PC-9 (cell line): ENCODE measurements around the gene ALB. TPM values are rescaled to one million over a fixed set of nuclear protein-coding genes. Genes with fewer than 3 reads are reported as not detected.

Source experiments
- BruUV-seq: library from RNA; stranded (reverse); fragments of 400-500 nt; replicated peaks from 2 replicates; lab custom pipeline; 2021; lab: Mats Ljungman, UMichigan
- CTCF ChIA-PET: fragments of 300-600 bp; sonication (Branson Sonifier 250); formaldehyde crosslinking; loops from one replicate; lab custom pipeline; 2022; ENCODE audit warnings: antibody characterized with exemption; lab: Charles Lee
- POLR2A ChIA-PET: fragments of 300-600 bp; sonication (Branson Sonifier 250); formaldehyde crosslinking; loops from one replicate; lab custom pipeline; 2022; ENCODE audit warnings: antibody characterized with exemption; ENCODE audit not compliant: unreplicated experiment; lab: Charles Lee
- DNase-seq, 2 experiments: peaks; one replicate each; pipeline versions ENCODE4 v3.0.0 to v3.0.0-alpha.2; 2015 to 2022; ENCODE audit warnings: mixed read lengths in 1 of 2
- H2AFZ ChIP-seq: fragments of 200-600 bp; sonication (generic); 2 replicates; pipeline ENCODE4 v1.8.1; 2017; ENCODE audit warnings: antibody characterized with exemption
- H3F3A ChIP-seq: fragments of 200-600 bp; sonication (generic); 2 replicates; pipeline ENCODE4 v1.8.1; 2017; ENCODE audit warnings: antibody characterized with exemption, mild to moderate bottlenecking, low read depth; ENCODE audit not compliant: insufficient read depth
- H3K27ac ChIP-seq: fragments of 200-600 bp; sonication (generic); 2 replicates; pipeline ENCODE4 v1.6.1; 2016; ENCODE audit warnings: mixed run types
- H3K27me3 ChIP-seq: fragments of 200-600 bp; sonication (generic); 2 replicates; pipeline ENCODE4 v1.6.1; 2016; ENCODE audit warnings: low read depth, mixed run types; ENCODE audit not compliant: insufficient read depth
- H3K36me3 ChIP-seq: fragments of 200-600 bp; sonication (generic); 2 replicates; pipeline ENCODE4 v1.6.1; 2016; ENCODE audit warnings: low read depth, mixed run types
- H3K4me1 ChIP-seq: fragments of 200-600 bp; sonication (generic); replicated peaks from 2 replicates; pipeline ENCODE4 v1.6.1; 2016; ENCODE audit warnings: mixed run types; ENCODE audit not compliant: insufficient read depth
- H3K4me2 ChIP-seq: fragments of 200-600 bp; sonication (generic); 2 replicates; pipeline ENCODE4 v1.6.1; 2017; ENCODE audit warnings: mixed run types
- H3K4me3 ChIP-seq: fragments of 200-600 bp; sonication (generic); 2 replicates; pipeline ENCODE4 v1.6.1; 2016; ENCODE audit warnings: mixed run types
- H3K79me2 ChIP-seq: fragments of 200-600 bp; sonication (generic); 2 replicates; pipeline ENCODE4 v1.6.1; 2017; ENCODE audit warnings: low read depth, mixed run types
- H3K9me2 ChIP-seq: fragments of 200-600 bp; sonication (generic); 2 replicates; pipeline ENCODE4 v1.8.1; 2017; ENCODE audit warnings: mild to moderate bottlenecking; ENCODE audit not compliant: insufficient read depth
- H3K9me3 ChIP-seq: fragments of 200-600 bp; sonication (generic); 2 replicates; pipeline ENCODE4 v1.8.1; 2016; ENCODE audit warnings: low read depth; ENCODE audit not compliant: insufficient read depth
- H4K20me1 ChIP-seq: fragments of 200-600 bp; sonication (generic); 2 replicates; pipeline ENCODE4 v1.8.1; 2017; ENCODE audit not compliant: insufficient read depth
- EZH2 ChIP-seq: fragments of 200-600 bp; sonication (generic); IDR thresholded peaks from 2 replicates; pipeline ENCODE4 v1.8.0; 2017; ENCODE audit warnings: antibody characterized with exemption, low read depth
- intact Hi-C: fragments of 100-400 bp; cut with micrococcal nuclease; formaldehyde crosslinking; loops from one replicate; pipeline ENCODE4 v1.10.0; 2022; ENCODE audit not compliant: unreplicated experiment
- total RNA-seq: library from RNA; stranded (reverse); gene quantifications from 2 replicates; pipeline ENCODE4 v1.2.3, GENCODE V29; 2021
- TF ChIP-seq, protein P1 (sequence below): fragments of 200-600 bp; sonication (generic); conservative IDR thresholded peaks from 2 replicates; pipeline ENCODE4 v1.6.1; 2017; ENCODE audit warnings: mixed run types, antibody characterized with exemption, mild to moderate bottlenecking, moderate library complexity

ALB gene
- total RNA-seq, 1 experiment from 2014 or later = not detected

DNA sequence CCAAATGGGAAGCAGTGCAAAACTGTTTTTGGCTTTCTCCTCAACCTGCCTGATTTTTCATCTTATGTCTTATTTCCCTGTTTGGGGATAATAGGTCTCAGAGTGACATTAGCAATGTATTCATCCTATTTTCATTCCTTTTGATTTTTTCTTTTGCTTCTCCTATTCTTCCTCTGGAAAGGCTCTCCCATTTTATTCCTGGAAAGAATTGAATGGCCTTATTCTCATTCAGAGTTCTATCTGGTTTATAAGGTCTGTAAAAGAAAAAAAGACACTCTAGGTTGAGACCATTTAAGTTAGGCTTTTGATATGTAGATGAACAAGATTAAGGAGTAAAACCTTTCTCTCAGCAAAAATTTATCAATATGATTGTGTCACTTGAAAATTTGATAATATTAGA lies 27.8 kb upstream of the ALB start:
- Histone ChIP-seq H2AFZ (no peak overlapping the region), H3K4me1 (no peaks in the 10 kb centered on the region), H3F3A (no peaks in the 10 kb centered on the region), H3K9me3 (no peaks in the 10 kb centered on the region), H3K36me3 (no peaks in the 10 kb centered on the region), H3K79me2 (no peaks in the 10 kb centered on the region), H3K9me2 (no peaks in the 10 kb centered on the region), H3K4me2 (no peak overlapping the region), H4K20me1 (no peaks in the 10 kb centered on the region), H3K4me3 (no peak overlapping the region), H3K27ac (no peak overlapping the region), H3K27me3 (no peaks in the 10 kb centered on the region)
- intact Hi-C loops = no loop called here
- BruUV-seq = no TSS peak
- POLR2A ChIA-PET = no interaction called here
- no peak for TF ChIP-seq EZH2
- CTCF ChIA-PET = no interaction called here
- no peak for DNase-seq

DNA sequence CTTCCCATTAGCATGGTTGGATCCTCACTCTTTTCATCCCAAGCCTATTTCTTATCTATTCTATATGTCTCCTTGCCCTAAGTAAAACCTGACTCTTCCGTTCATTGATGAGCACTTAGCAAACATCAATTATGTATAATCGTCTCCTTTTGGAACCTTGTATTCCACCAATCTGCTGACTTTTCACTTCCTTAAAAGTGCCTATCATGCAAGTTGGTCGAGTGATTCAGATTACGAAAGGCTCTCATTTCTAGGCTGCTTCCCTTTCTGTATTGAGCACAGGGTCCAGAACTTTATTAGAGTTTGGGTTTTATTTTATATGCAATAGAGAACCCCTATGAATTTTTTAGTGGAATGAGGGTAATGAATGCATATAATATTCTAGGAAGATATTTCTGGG lies 27.1 kb upstream of the ALB start:
- H2AFZ ChIP-seq = no peak overlapping the region
- H3K79me2 ChIP-seq = no peaks in the 10 kb centered on the region
- no peaks in the 10 kb centered on the region for H3K9me2 ChIP-seq
- no peak overlapping the region for H3K4me2 ChIP-seq
- no peaks in the 10 kb centered on the region for H3F3A ChIP-seq
- no peaks in the 10 kb centered on the region for H3K27me3 ChIP-seq
- CTCF ChIA-PET = no interaction called here
- intact Hi-C loops = no loop called here
- H3K4me1 ChIP-seq = no peaks in the 10 kb centered on the region
- no peaks in the 10 kb centered on the region for H3K36me3 ChIP-seq
- no TSS peak for BruUV-seq
- DNase-seq = no peak
- no peak for TF ChIP-seq EZH2
- TF ChIP-seq, protein P1, sequence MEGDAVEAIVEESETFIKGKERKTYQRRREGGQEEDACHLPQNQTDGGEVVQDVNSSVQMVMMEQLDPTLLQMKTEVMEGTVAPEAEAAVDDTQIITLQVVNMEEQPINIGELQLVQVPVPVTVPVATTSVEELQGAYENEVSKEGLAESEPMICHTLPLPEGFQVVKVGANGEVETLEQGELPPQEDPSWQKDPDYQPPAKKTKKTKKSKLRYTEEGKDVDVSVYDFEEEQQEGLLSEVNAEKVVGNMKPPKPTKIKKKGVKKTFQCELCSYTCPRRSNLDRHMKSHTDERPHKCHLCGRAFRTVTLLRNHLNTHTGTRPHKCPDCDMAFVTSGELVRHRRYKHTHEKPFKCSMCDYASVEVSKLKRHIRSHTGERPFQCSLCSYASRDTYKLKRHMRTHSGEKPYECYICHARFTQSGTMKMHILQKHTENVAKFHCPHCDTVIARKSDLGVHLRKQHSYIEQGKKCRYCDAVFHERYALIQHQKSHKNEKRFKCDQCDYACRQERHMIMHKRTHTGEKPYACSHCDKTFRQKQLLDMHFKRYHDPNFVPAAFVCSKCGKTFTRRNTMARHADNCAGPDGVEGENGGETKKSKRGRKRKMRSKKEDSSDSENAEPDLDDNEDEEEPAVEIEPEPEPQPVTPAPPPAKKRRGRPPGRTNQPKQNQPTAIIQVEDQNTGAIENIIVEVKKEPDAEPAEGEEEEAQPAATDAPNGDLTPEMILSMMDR = no peak
- POLR2A ChIA-PET = no interaction called here
- no peaks in the 10 kb centered on the region for H3K9me3 ChIP-seq
- no peak overlapping the region for H3K4me3 ChIP-seq
- no peak overlapping the region for H3K27ac ChIP-seq
- no peaks in the 10 kb centered on the region for H4K20me1 ChIP-seq

DNA sequence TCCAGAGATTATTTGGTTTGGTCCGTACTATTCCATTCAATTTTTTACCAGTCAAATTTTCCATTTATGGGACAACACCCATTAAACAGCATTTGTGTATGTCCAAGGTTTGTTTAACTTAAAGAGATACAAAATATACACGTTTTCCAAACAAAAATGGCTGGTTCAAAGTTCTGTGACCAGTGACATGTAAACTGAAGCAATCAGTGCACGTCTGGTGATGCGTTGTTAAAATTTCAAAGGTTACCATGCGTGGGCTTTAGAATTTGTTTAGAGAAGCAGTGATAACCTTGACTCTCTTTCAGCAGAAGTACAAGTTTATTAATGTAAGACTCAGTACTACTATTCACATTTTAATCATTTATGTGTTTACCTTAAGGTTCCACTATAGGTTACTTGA lies 25.2 kb upstream of the ALB start:
- Histone ChIP-seq H3K9me3 (no peaks in the 10 kb centered on the region), H4K20me1 (no peaks in the 10 kb centered on the region), H3F3A (no peaks in the 10 kb centered on the region), H2AFZ (no peak overlapping the region), H3K4me3 (no peak overlapping the region), H3K9me2 (no peaks in the 10 kb centered on the region), H3K79me2 (no peaks in the 10 kb centered on the region), H3K27ac (no peak overlapping the region), H3K27me3 (no peaks in the 10 kb centered on the region), H3K4me2 (no peak overlapping the region), H3K4me1 (no peaks in the 10 kb centered on the region), H3K36me3 (no peaks in the 10 kb centered on the region)
- no peak for DNase-seq
- ChIA-PET CTCF (no interaction called here), POLR2A (no interaction called here)
- intact Hi-C loops = no loop called here
- TF ChIP-seq, protein P1 = no peak
- no peak for TF ChIP-seq EZH2
- no TSS peak for BruUV-seq

DNA sequence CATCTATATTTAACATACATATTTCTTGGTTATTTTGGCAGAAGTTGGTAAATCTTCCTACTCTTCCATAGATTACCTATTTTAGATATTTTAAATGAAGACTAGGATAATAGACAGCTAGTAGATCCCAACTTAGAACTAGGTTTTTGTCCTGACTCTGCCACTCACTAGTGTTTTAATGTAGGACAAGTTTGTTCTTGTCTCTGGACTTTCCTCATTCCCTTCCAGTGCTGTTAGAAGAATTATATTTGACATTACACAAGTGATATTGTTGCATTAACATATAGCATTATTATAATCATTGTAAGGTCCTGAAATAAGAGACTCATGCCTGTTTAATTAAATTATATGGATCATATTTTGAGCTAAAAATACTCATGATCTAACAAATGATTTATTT lies 24.1 kb upstream of the ALB start:
- Histone ChIP-seq H4K20me1 (no peaks in the 10 kb centered on the region), H3K27me3 (no peaks in the 10 kb centered on the region), H3K4me3 (no peak overlapping the region), H3K4me2 (no peak overlapping the region), H3K4me1 (no peaks in the 10 kb centered on the region), H3K27ac (no peak overlapping the region), H3K9me2 (no peaks in the 10 kb centered on the region), H3K9me3 (no peaks in the 10 kb centered on the region), H3K79me2 (no peaks in the 10 kb centered on the region), H3K36me3 (no peaks in the 10 kb centered on the region), H2AFZ (no peak overlapping the region), H3F3A (no peaks in the 10 kb centered on the region)
- no peak for DNase-seq
- ChIA-PET POLR2A (no interaction called here), CTCF (no interaction called here)
- intact Hi-C loops = no loop called here
- TF ChIP-seq, protein P1 = no peak
- TF ChIP-seq EZH2 = no peak
- BruUV-seq = no TSS peak
